Renal pelvis (tissue), 4 donors: ENCODE measurements around the gene ZBTB44. TPM values are rescaled to one million over a fixed set of nuclear protein-coding genes. Genes with fewer than 3 reads are reported as not detected.
"Not testable (repeated sequence)": the region's sequence is repeated elsewhere in the genome, so short reads cannot be mapped to it uniquely, and the experiment has no call there.

Source experiments
- DNase-seq: peaks from one replicate; pipeline ENCODE4 v3.0.0-alpha.2; 2013
- polyA plus RNA-seq, 3 donors: library from polyadenylated mRNA; unstranded; fragments of 120-200 nt; gene quantifications; one replicate each; pipeline ENCODE4 v1.2.1, GENCODE V29; 2013; ENCODE audit not compliant: insufficient read length in 3 of 3

Gene ZBTB44
- polyA plus RNA-seq, 3 donors = 49.3 to 70.3 (median 60.7) TPM

GRCh38 chr11:130201026-130201425 is 113.7 kb downstream of the ZBTB44 start:
- DNase-seq = no peak

DNA sequence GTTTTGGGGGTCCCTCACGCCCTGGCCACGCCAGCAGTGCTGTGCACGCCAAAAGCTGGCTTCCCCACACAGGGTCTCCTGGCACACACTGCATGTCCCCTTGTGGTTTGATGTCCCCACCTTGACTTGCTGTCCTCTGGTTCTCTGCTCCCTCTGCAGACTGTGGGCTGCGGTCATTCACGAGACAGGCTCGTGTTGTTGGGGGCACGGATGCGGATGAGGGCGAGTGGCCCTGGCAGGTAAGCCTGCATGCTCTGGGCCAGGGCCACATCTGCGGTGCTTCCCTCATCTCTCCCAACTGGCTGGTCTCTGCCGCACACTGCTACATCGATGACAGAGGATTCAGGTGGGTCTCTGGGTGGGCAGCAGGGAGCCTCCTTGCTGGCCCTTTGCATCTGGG is 114.9 kb downstream of the ZBTB44 start:
- DNase-seq = no peak

DNA sequence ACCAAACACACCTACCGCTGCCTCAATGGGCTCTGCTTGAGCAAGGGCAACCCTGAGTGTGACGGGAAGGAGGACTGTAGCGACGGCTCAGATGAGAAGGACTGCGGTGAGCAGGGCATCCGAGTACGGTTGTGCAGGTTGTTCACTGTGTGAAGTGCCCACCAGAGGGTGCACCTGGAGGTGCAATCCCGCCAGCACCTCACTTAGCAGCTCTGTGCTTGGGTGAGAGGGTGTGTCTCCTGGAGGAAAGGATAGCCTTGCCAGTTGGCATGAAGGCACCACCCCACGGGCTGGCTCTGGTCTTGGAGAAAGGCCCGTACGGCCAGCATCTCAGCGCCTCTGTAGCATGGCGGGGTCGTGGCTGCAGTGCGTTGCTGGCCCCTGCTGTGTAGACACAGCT is 115.8 kb downstream of the ZBTB44 start:
- no peak for DNase-seq

GRCh38 chr11:130198292-130198691 is 116.4 kb downstream of the ZBTB44 start:
- no peak for DNase-seq

GRCh38 chr11:130197386-130198035 is 117.2 kb downstream of the ZBTB44 start:
- DNase-seq = no peak

- DNase-seq = no peak
Measured at GRCh38 chr11:130194241-130195023, 120.3 kb downstream of the ZBTB44 start.

DNA sequence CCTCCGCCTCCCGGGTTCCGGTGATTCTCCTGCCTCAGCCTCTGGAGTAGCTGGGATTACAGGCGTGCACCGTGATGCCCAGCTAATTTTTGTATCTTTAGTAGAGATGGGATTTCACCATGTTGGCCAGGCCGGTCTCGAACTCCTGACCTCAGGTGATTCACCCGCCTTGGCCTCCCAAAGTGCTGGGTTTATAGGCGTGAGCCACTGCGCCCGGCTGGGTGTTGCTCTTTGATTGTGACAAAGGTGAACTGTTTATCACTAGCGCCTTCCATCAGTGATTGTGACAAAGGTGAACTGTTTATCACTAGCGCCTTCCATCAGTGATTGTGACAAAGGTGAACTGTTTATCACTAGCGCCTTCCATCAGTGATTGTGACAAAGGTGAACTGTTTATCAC is 121.2 kb downstream of the ZBTB44 start:
- not testable (repeated sequence) for DNase-seq

DNA sequence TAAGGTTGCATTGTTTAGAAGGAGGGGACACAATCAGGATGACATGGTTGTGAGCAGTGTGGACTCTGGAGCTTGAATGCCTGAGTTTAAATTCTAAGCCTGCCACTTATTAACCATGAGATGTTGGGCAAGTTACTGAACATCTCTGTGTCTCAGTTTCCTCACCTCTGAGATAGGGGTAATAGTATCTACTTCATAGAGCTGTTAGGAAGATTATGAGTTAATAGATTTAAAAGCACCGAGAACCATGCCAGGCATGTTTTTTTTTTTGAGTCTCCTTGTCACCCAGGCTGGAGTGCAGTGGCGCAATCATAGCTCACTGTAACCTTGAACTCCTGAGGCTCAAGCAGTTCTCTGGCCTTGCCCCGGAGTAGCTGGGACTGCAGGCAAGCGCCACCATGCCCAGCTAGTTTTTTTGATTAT is 121.9 kb downstream of the ZBTB44 start:
- DNase-seq = no peak

GRCh38 chr11:130191896-130192295 is 122.8 kb downstream of the ZBTB44 start:
- no peak for DNase-seq

GRCh38 chr11:130190371-130190881 is 124.3 kb downstream of the ZBTB44 start:
- no peak for DNase-seq

DNA sequence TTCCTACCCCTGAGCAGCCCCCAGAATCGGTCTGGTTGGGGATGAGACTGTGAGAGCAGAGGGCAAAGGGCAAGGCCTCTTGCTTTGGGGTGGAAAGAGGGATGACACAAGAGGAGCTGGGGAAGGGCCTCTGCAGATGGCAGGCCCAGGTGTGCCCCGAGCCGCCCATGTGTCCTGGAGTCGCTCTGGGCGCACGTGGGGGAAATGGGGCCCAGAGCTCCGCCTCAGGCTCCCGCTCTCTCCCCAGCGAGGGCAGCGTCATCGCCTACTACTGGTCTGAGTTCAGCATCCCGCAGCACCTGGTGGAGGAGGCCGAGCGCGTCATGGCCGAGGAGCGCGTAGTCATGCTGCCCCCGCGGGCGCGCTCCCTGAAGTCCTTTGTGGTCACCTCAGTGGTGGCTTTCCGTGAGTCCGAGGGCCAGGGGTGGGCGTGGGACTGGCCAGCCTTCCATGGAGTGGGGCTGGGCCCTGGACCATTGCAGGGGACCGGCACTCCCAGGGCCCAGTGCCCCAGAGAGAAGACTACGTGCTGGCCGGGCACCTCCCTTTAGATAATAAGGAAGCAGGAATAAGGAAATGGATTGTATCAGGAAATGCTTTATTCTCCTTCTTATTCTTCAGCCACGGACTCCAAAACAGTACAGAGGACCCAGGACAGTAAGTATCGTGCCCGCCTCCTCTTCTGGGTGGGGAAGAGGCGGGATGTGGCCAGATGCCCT is 125.1 kb downstream of the ZBTB44 start:
- DNase-seq = no peak

DNA sequence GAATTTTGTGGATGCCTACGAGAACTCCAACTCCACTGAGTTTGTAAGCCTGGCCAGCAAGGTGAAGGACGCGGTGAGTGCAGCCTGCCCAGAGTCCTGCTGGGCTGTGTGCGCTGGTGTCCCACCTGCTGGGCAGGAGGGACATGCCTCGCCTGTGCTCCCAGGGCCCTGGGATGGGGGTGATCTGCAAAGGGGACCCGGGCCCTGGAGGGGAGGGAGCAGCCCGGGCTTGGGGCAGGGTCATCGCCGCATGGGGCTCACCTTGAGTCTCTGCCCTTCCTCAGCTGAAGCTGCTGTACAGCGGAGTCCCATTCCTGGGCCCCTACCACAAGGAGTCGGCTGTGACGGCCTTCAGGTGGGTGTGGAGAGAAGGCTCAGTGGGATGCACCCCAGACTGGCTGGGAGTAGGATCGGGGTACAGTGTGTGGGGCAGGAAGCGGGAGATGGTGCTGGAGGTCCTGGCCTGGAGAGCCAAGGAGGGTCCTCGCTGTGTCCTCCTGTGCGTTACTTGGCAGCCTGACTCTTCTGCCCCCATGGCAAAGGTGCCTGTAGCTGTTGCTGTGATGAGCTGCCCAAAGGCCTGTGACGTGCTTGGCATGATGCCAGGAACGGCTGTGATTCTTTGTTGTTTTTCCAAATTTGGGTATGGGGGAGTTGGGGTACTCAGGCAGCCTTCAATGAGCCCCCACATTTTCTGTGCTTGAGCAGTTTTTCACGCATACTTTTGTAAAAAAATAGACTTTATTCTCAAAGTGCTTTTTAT is 126.0 kb downstream of the ZBTB44 start:
- no peak for DNase-seq

DNA sequence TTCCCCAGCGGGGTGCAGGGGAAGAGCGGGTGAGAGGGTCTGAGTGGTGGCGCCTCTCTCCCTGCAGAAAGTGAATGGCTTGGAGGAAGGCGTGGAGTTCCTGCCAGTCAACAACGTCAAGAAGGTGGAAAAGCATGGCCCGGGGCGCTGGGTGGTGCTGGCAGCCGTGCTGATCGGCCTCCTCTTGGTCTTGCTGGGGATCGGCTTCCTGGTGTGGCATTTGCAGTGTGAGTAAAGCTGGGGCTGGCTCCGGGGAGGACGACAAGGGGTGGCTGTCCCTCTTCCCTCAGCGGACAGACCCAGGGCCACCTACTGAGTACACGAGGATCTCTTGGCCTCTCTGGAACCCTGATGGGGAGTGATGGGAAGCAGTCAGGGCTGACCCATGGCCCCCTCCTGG is 126.7 kb downstream of the ZBTB44 start:
- no peak for DNase-seq

- no peak for DNase-seq
Measured at GRCh38 chr11:130187096-130187495, 127.6 kb downstream of the ZBTB44 start.

GRCh38 chr11:130183878-130184610 is 130.7 kb downstream of the ZBTB44 start:
- no peak for DNase-seq

DNA sequence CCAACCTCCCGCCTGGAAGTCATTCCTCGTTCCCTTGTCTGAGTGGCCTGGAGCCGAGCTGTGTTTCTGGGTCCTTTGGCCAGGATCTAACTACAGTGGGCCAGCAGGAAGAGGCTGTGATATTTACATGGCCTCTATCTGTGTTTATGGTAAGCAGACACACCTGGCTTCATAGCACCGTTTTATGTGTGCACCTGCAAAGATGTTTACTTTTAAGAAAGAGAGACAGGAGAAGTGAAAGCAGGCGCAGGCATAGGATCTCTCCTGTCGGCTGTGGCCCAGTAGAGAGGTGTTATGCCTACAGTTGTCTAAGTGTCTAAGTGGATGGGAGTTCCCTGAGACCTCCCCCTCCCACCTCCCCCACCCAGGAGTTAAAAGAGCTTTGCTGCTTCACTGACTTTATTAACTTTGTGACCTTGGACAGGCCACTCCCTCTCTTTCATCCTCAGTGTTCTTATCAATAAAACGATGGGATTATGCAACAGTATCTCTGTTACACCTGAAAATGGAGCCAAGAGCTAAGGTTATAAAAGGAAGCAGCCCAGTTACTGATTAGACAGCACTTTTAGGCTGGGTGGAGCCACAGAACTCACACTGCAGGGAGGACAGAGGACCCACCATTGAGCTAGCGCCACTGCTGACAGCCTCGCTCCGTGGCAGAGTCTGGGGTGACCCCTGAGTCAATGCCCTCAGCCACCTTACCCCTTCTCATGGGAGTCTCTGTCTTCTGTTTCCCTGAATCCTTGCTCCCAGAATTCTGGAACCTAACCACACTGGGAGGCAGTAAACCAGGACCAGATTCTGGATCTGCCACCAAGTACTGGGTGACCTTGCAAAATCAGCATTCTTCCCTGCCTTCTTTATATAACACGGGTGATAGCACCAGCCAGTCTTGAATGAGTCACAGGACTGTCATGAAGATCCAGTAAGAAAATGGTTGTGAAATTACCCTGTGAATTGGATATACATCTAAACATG is 133.1 kb downstream of the ZBTB44 start:
- DNase-seq = peak; percentile 70

GRCh38 chr11:130180896-130181294 is 133.8 kb downstream of the ZBTB44 start:
- no peak for DNase-seq

DNA sequence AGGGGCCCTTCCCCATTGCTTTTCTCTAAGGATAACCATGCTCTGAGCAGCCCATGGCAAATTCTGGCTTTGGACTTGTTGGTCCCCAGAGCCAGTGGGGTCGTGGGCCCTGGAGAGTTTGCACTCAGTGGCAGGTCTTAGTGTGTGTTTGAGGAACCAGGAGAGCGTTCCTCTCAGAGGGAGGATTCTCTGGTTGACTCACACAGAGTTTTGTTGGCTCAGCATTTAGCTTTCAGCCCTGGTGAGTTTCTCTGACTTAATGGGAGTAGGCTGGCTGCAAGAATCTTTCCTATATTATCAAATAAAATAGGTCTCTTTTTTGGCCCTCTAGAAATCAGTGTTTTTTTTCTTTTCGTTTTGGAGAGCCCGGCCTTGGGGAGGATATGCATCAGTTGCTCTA is 134.2 kb downstream of the ZBTB44 start:
- DNase-seq = no peak

- DNase-seq = peak; percentile 73
Measured at GRCh38 chr11:130179396-130180306, 135.1 kb downstream of the ZBTB44 start.
